ENCODE measurements around the gene SUN1. TPM values are rescaled to one million over a fixed set of nuclear protein-coding genes. Genes with fewer than 3 reads are reported as not detected.

SUN1 gene
- polyA plus RNA-seq, 1 donor, result 128 TPM

GRCh38 chr7:884191-885003, 52.1 kb downstream of the SUN1 start:
- H3K9me3 ChIP-seq (ENCODE audit: control insufficient read depth, low read depth, low read length), result peaks cover 8% of the 10 kb centered on the region
- H3K27me3 ChIP-seq (ENCODE audit: control insufficient read depth, insufficient read depth, low read length), result no peaks in the 10 kb centered on the region
- no peak overlapping the region for H3K4me3 ChIP-seq (ENCODE audit: low read length)
- peaks cover 55% of the 10 kb centered on the region for H3K36me3 ChIP-seq (ENCODE audit: control insufficient read depth, insufficient read depth, low read length)
- H3K27ac ChIP-seq (ENCODE audit: low read length), result no peak overlapping the region
- no CpG with 5 or more reads among the region's 31 CpGs for WGBS (ENCODE audit: insufficient coverage, low lambda C conversion rate)
- no peak for DNase-seq
- peaks cover under 1% of the 10 kb centered on the region for H3K4me1 ChIP-seq (ENCODE audit: control insufficient read depth, insufficient read depth, low read length)

DNA sequence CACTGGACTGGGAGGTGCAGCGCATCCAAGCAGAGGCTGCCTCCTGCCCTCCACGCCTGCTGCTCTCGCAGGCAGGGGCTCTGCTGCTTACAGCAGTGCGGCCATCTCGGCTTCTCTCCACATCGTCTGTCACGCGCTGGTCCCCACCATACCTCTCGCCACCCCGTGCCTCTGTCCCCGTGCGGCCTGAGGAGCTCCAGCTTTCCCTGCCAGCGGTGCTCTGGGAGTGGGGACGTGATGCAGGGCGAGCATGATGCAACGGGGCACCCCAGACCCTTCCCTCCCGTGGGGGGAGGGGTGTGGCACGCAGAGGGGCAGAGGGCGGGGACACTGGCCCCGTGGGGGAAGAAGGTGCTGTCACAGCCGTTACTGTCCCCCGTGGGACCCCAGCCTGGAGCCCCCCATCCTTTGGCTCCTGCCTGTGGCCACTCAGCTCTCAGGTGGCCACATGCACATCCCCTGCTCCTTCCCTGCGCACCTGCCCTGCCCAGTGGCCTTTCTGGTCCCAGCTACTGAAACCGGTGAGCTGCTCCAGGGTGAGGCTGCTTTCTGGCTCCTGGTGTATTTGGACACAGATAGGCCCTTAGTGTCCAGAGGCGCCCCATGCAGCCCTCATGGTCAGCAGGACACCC, 53.1 kb downstream of the SUN1 start:
- Histone ChIP-seq H3K36me3 (ENCODE audit: control insufficient read depth, insufficient read depth, low read length) (peaks cover 56% of the 10 kb centered on the region), H3K4me3 (ENCODE audit: low read length) (no peak overlapping the region), H3K9me3 (ENCODE audit: control insufficient read depth, low read depth, low read length) (peaks cover 8% of the 10 kb centered on the region), H3K27ac (ENCODE audit: low read length) (no peak overlapping the region), H3K4me1 (ENCODE audit: control insufficient read depth, insufficient read depth, low read length) (no peaks in the 10 kb centered on the region), H3K27me3 (ENCODE audit: control insufficient read depth, insufficient read depth, low read length) (no peaks in the 10 kb centered on the region)
- DNase-seq, result no peak
- no CpG with 5 or more reads among the region's 25 CpGs for WGBS (ENCODE audit: insufficient coverage, low lambda C conversion rate)

DNA sequence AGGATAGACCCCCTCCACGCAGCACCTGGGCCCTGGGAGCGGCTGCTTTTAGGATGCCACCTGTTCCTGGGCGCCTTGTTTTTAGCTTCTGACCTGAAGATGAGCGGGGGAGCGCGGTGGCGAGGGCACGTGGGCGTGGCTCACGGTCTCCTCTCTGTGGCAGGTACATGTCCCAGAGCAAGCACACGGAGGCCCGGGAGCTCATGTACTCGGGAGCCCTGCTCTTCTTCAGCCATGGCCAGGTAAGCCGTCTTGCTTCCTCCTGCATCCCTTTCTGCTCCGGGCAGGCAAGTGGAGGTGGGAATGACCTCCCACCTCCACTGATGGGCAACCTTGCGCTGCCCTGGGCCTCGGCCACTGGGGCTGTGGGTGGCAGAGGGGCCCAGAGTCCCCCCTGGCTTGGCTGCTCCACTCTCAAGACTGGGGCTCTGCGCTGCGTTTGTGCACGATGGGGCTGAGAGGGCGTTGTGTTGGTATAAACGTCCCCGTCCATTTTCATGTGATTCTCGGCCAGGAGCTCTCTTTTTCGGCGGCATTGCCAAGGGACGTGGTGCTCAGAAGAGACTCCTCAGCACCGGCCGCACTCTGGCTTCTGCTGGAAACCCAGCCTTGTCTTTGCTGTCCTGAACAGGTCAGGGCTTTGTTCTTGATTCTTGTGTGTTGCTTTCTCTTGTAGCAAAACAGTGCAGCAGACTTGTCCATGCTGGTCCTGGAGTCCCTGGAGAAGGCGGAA, 53.8 kb downstream of the SUN1 start:
- no peak overlapping the region for H3K27ac ChIP-seq (ENCODE audit: low read length)
- no peak overlapping the region for H3K4me3 ChIP-seq (ENCODE audit: low read length)
- peaks cover 8% of the 10 kb centered on the region for H3K9me3 ChIP-seq (ENCODE audit: control insufficient read depth, low read depth, low read length)
- no peaks in the 10 kb centered on the region for H3K4me1 ChIP-seq (ENCODE audit: control insufficient read depth, insufficient read depth, low read length)
- no peaks in the 10 kb centered on the region for H3K27me3 ChIP-seq (ENCODE audit: control insufficient read depth, insufficient read depth, low read length)
- WGBS (ENCODE audit: insufficient coverage, low lambda C conversion rate), result 83% methylated on average over 1 of the region's 30 CpGs
- peaks cover 59% of the 10 kb centered on the region for H3K36me3 ChIP-seq (ENCODE audit: control insufficient read depth, insufficient read depth, low read length)
- no peak for DNase-seq

GRCh38 chr7:886626-887487, 54.6 kb downstream of the SUN1 start:
- no peaks in the 10 kb centered on the region for H3K4me1 ChIP-seq (ENCODE audit: control insufficient read depth, insufficient read depth, low read length)
- no peak overlapping the region for H3K27ac ChIP-seq (ENCODE audit: low read length)
- no peak for DNase-seq
- peaks cover 67% of the 10 kb centered on the region for H3K36me3 ChIP-seq (ENCODE audit: control insufficient read depth, insufficient read depth, low read length)
- H3K9me3 ChIP-seq (ENCODE audit: control insufficient read depth, low read depth, low read length), result peaks cover 15% of the 10 kb centered on the region
- no CpG with 5 or more reads among the region's 40 CpGs for WGBS (ENCODE audit: insufficient coverage, low lambda C conversion rate)
- no peaks in the 10 kb centered on the region for H3K27me3 ChIP-seq (ENCODE audit: control insufficient read depth, insufficient read depth, low read length)
- no peak overlapping the region for H3K4me3 ChIP-seq (ENCODE audit: low read length)

- DNase-seq, result no peak
- peaks cover 20% of the 10 kb centered on the region for H3K9me3 ChIP-seq (ENCODE audit: control insufficient read depth, low read depth, low read length)
- no peak overlapping the region for H3K4me3 ChIP-seq (ENCODE audit: low read length)
- peaks cover 69% of the 10 kb centered on the region for H3K36me3 ChIP-seq (ENCODE audit: control insufficient read depth, insufficient read depth, low read length)
- WGBS (ENCODE audit: insufficient coverage, low lambda C conversion rate), result no CpG with 5 or more reads among the region's 18 CpGs
- no peak overlapping the region for H3K27ac ChIP-seq (ENCODE audit: low read length)
- H3K4me1 ChIP-seq (ENCODE audit: control insufficient read depth, insufficient read depth, low read length), result no peaks in the 10 kb centered on the region
- no peaks in the 10 kb centered on the region for H3K27me3 ChIP-seq (ENCODE audit: control insufficient read depth, insufficient read depth, low read length)
Observed at GRCh38 chr7:887488-887820, 55.2 kb downstream of the SUN1 start.

GRCh38 chr7:888081-889024, 56.1 kb downstream of the SUN1 start:
- Histone ChIP-seq H3K27me3 (ENCODE audit: control insufficient read depth, insufficient read depth, low read length) (no peaks in the 10 kb centered on the region), H3K36me3 (ENCODE audit: control insufficient read depth, insufficient read depth, low read length) (peaks cover 74% of the 10 kb centered on the region), H3K4me3 (ENCODE audit: low read length) (no peak overlapping the region), H3K27ac (ENCODE audit: low read length) (no peak overlapping the region), H3K4me1 (ENCODE audit: control insufficient read depth, insufficient read depth, low read length) (no peaks in the 10 kb centered on the region), H3K9me3 (ENCODE audit: control insufficient read depth, low read depth, low read length) (peaks cover 26% of the 10 kb centered on the region)
- DNase-seq, result no peak
- no CpG with 5 or more reads among the region's 43 CpGs for whole genome bisulfite sequencing (ENCODE audit: insufficient coverage, low lambda C conversion rate)

DNA sequence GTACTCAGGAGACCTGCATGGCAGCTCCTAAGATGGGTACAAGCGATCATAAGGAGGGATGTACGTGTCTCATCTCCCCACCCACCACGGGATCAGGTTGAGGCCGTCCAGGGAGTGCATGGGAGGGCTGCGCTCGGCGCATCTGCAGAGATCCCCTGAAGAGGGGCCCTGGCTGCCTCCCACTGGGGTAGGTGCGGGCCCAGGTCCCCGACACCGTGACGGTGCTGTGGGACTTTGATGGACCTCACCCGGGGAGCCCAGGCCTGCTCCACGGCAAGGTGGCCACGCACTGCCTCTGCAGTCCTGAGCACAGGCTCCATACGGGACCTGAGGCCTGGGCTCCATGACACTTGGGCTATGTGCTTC, 56.7 kb downstream of the SUN1 start:
- no peaks in the 10 kb centered on the region for H3K27me3 ChIP-seq (ENCODE audit: control insufficient read depth, insufficient read depth, low read length)
- no CpG with 5 or more reads among the region's 15 CpGs for WGBS (ENCODE audit: insufficient coverage, low lambda C conversion rate)
- H3K4me1 ChIP-seq (ENCODE audit: control insufficient read depth, insufficient read depth, low read length), result no peaks in the 10 kb centered on the region
- no peak overlapping the region for H3K27ac ChIP-seq (ENCODE audit: low read length)
- DNase-seq, result no peak
- H3K9me3 ChIP-seq (ENCODE audit: control insufficient read depth, low read depth, low read length), result peaks cover 28% of the 10 kb centered on the region
- H3K36me3 ChIP-seq (ENCODE audit: control insufficient read depth, insufficient read depth, low read length), result peaks cover 78% of the 10 kb centered on the region
- H3K4me3 ChIP-seq (ENCODE audit: low read length), result no peak overlapping the region

- no peak for DNase-seq
- no CpG with 5 or more reads among the region's 18 CpGs for WGBS (ENCODE audit: insufficient coverage, low lambda C conversion rate)
- peaks cover 79% of the 10 kb centered on the region for H3K36me3 ChIP-seq (ENCODE audit: control insufficient read depth, insufficient read depth, low read length)
Observed at GRCh38 chr7:889391-889790, 57.1 kb downstream of the SUN1 start.

DNA sequence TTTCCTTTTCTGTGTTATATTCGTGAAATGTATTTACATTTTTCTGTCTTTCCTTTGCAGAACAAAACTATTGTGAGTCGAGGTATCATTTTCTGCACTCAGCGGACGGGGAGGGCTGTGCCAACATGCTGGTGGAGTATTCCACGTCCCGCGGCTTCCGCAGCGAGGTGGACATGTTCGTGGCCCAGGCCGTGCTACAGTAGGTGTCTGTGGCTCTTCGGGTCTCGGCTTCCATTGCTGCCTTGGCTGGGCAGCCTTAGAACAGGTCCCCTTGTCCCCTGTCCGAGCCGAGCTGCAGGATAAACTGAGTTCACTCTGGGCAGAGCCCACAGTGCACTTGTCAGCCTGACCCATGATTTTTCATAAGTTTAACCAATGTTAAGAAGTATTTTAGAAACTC, 58.6 kb downstream of the SUN1 start:
- Histone ChIP-seq H3K36me3 (ENCODE audit: control insufficient read depth, insufficient read depth, low read length) (peaks cover 92% of the 10 kb centered on the region), H3K4me1 (ENCODE audit: control insufficient read depth, insufficient read depth, low read length) (no peaks in the 10 kb centered on the region), H3K27me3 (ENCODE audit: control insufficient read depth, insufficient read depth, low read length) (no peaks in the 10 kb centered on the region), H3K9me3 (ENCODE audit: control insufficient read depth, low read depth, low read length) (peaks cover 45% of the 10 kb centered on the region), H3K4me3 (ENCODE audit: low read length) (no peak overlapping the region), H3K27ac (ENCODE audit: low read length) (no peak overlapping the region)
- WGBS (ENCODE audit: insufficient coverage, low lambda C conversion rate), result no CpG with 5 or more reads among the region's 15 CpGs
- DNase-seq, result no peak

More at GRCh38 chr7:889391-889790, 57.1 kb downstream of the SUN1 start:
- H3K27me3 ChIP-seq (ENCODE audit: control insufficient read depth, insufficient read depth, low read length), result no peaks in the 10 kb centered on the region
- no peaks in the 10 kb centered on the region for H3K4me1 ChIP-seq (ENCODE audit: control insufficient read depth, insufficient read depth, low read length)
- no peak overlapping the region for H3K4me3 ChIP-seq (ENCODE audit: low read length)
- peaks cover 31% of the 10 kb centered on the region for H3K9me3 ChIP-seq (ENCODE audit: control insufficient read depth, low read depth, low read length)
- no peak overlapping the region for H3K27ac ChIP-seq (ENCODE audit: low read length)

Measured in large intestine (tissue), 3 donors.